PC-9 (cell line): Measurements from ENCODE around the gene CFAP46. TPM values are rescaled to one million over a fixed set of nuclear protein-coding genes. Genes with fewer than 3 reads are reported as not detected.

Experiments used
- BruUV-seq: library from RNA; stranded (reverse); fragments of 400-500 nt; replicated peaks from 2 replicates; lab custom pipeline; 2021; lab: Mats Ljungman, UMichigan
- CTCF ChIA-PET: fragments of 300-600 bp; sonication (Branson Sonifier 250); formaldehyde crosslinking; loops from one replicate; lab custom pipeline; 2022; ENCODE audit warnings: antibody characterized with exemption; lab: Charles Lee
- POLR2A ChIA-PET: fragments of 300-600 bp; sonication (Branson Sonifier 250); formaldehyde crosslinking; loops from one replicate; lab custom pipeline; 2022; ENCODE audit warnings: antibody characterized with exemption; ENCODE audit not compliant: unreplicated experiment; lab: Charles Lee
- DNase-seq, 2 experiments: peaks; one replicate each; pipeline versions ENCODE4 v3.0.0 to v3.0.0-alpha.2; 2015 to 2022; ENCODE audit warnings: mixed read lengths in 1 of 2
- H2AFZ ChIP-seq: fragments of 200-600 bp; sonication (generic); 2 replicates; pipeline ENCODE4 v1.8.1; 2017; ENCODE audit warnings: antibody characterized with exemption
- H3F3A ChIP-seq: fragments of 200-600 bp; sonication (generic); 2 replicates; pipeline ENCODE4 v1.8.1; 2017; ENCODE audit warnings: antibody characterized with exemption, mild to moderate bottlenecking, low read depth; ENCODE audit not compliant: insufficient read depth
- H3K27ac ChIP-seq: fragments of 200-600 bp; sonication (generic); 2 replicates; pipeline ENCODE4 v1.6.1; 2016; ENCODE audit warnings: mixed run types
- H3K27me3 ChIP-seq: fragments of 200-600 bp; sonication (generic); 2 replicates; pipeline ENCODE4 v1.6.1; 2016; ENCODE audit warnings: low read depth, mixed run types; ENCODE audit not compliant: insufficient read depth
- H3K36me3 ChIP-seq: fragments of 200-600 bp; sonication (generic); 2 replicates; pipeline ENCODE4 v1.6.1; 2016; ENCODE audit warnings: low read depth, mixed run types
- H3K4me1 ChIP-seq: fragments of 200-600 bp; sonication (generic); replicated peaks from 2 replicates; pipeline ENCODE4 v1.6.1; 2016; ENCODE audit warnings: mixed run types; ENCODE audit not compliant: insufficient read depth
- H3K4me2 ChIP-seq: fragments of 200-600 bp; sonication (generic); 2 replicates; pipeline ENCODE4 v1.6.1; 2017; ENCODE audit warnings: mixed run types
- H3K4me3 ChIP-seq: fragments of 200-600 bp; sonication (generic); 2 replicates; pipeline ENCODE4 v1.6.1; 2016; ENCODE audit warnings: mixed run types
- H3K79me2 ChIP-seq: fragments of 200-600 bp; sonication (generic); 2 replicates; pipeline ENCODE4 v1.6.1; 2017; ENCODE audit warnings: low read depth, mixed run types
- H3K9me2 ChIP-seq: fragments of 200-600 bp; sonication (generic); 2 replicates; pipeline ENCODE4 v1.8.1; 2017; ENCODE audit warnings: mild to moderate bottlenecking; ENCODE audit not compliant: insufficient read depth
- H3K9me3 ChIP-seq: fragments of 200-600 bp; sonication (generic); 2 replicates; pipeline ENCODE4 v1.8.1; 2016; ENCODE audit warnings: low read depth; ENCODE audit not compliant: insufficient read depth
- H4K20me1 ChIP-seq: fragments of 200-600 bp; sonication (generic); 2 replicates; pipeline ENCODE4 v1.8.1; 2017; ENCODE audit not compliant: insufficient read depth
- EZH2 ChIP-seq: fragments of 200-600 bp; sonication (generic); IDR thresholded peaks from 2 replicates; pipeline ENCODE4 v1.8.0; 2017; ENCODE audit warnings: antibody characterized with exemption, low read depth
- intact Hi-C: fragments of 100-400 bp; cut with micrococcal nuclease; formaldehyde crosslinking; loops from one replicate; pipeline ENCODE4 v1.10.0; 2022; ENCODE audit not compliant: unreplicated experiment
- total RNA-seq: library from RNA; stranded (reverse); gene quantifications from 2 replicates; pipeline ENCODE4 v1.2.3, GENCODE V29; 2021
- TF ChIP-seq, protein P1 (sequence below): fragments of 200-600 bp; sonication (generic); conservative IDR thresholded peaks from 2 replicates; pipeline ENCODE4 v1.6.1; 2017; ENCODE audit warnings: mixed run types, antibody characterized with exemption, mild to moderate bottlenecking, moderate library complexity

The CFAP46 gene
- total RNA-seq, 1 experiment from 2014 or later = not detected

DNA sequence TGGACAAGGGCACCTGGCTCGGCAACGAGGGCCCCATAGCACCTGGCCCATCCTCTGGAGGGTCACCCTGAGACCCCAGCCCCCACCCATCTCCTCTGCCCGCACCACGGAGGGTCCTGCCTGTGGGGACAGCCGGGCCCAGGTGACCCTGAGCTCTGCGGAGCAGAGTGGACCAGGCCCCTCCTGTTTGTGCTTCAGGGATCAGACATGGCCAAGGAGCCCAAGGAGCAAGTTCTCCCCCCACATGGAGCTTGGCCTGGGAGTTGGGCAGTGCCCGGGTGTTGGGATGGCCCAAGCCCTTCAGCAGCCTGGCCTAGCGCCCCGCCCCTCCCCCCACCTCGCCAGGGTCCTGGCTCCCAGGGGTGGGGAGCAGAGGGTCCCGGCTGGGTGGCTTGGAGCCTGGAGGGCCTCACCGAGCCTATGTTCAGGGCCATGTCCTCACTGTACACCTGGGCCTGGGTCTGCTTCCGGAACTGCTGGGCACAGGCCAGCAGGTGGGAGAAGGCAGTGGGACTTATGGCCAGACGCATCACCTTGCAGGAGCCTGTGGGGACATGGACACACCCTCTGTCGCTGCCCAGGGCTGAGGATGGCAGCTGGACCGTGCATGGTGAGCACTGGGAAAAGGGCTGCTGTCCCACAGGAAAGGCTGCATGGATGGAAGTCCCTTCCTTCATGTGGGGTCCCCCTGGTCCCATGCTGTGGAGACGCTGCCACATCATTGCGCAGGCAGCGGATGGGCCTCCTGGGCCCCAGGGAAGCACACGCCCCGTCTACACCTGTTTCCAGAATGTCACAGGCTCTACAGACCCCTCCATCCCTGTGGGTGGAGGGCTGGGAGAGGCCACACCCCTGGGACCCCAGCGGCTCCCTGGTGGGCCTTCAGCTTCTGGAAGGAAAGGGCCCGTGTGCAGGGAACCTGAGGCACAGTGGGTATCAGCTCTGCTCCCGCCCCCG lies 107.2 kb downstream of the CFAP46 start:
- ChIA-PET POLR2A (no interaction called here), CTCF (interaction anchor here (0.6 kb wide), 1 partner anchor 368 kb away, joined by 3 read pairs; no protein-coding TSS in a partner anchor)
- H3K9me2 ChIP-seq = no peaks in the 10 kb centered on the region

DNA sequence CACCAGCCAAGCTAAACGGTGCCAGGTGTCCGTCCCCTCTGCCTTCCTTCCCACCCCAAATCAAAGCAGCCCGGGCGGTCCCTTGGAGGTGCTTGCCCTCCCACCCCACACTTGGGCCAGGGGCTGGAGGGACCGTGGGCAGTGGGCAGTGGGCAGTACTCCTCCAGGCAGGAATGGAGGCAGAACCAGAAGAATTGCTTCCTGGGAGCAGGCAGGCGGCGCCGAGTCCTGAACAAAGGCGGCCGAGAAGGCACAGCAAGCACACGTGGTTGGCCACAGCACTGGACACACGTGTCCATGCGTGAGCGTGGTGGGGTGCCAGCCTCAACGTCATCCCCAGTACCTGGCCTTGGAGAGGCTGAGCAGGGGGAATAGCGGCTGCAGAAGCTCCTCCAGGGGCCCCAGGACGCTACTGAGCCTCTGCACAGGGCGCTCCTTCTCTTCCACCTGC lies 108.0 kb downstream of the CFAP46 start:
- Histone ChIP-seq H3K9me2 (no peaks in the 10 kb centered on the region), H3K27me3 (peaks cover 21% of the 10 kb centered on the region), H3K9me3 (no peaks in the 10 kb centered on the region), H3K36me3 (no peaks in the 10 kb centered on the region), H3F3A (peaks cover 4% of the 10 kb centered on the region; the same call in 1 of the 2 replicates), H3K4me2 (no peak overlapping the region), H3K79me2 (no peaks in the 10 kb centered on the region), H3K27ac (no peak overlapping the region), H4K20me1 (no peaks in the 10 kb centered on the region), H2AFZ (no peak overlapping the region), H3K4me1 (no peaks in the 10 kb centered on the region), H3K4me3 (no peak overlapping the region)
- no TSS peak for BruUV-seq
- intact Hi-C loops = no loop called here
- TF ChIP-seq EZH2 = no peak
- POLR2A ChIA-PET = no interaction called here
- CTCF ChIA-PET = interaction anchor here (0.6 kb wide), 1 partner anchor 367 kb away, joined by 3 read pairs; no protein-coding TSS in a partner anchor
- no peak for DNase-seq

More for the DNA sequence above, 107.2 kb downstream of the CFAP46 start:
- Histone ChIP-seq H3K4me2 (no peak overlapping the region), H3K36me3 (no peaks in the 10 kb centered on the region), H3K4me1 (no peaks in the 10 kb centered on the region), H3K27me3 (peaks cover 21% of the 10 kb centered on the region), H3F3A (peaks cover 4% of the 10 kb centered on the region; the same call in 1 of the 2 replicates), H2AFZ (no peak overlapping the region), H3K4me3 (no peak overlapping the region), H3K9me3 (no peaks in the 10 kb centered on the region), H3K79me2 (no peaks in the 10 kb centered on the region), H3K27ac (no peak overlapping the region), H4K20me1 (no peaks in the 10 kb centered on the region)
- DNase-seq = no peak
- intact Hi-C loops = no loop called here
- BruUV-seq = no TSS peak
- TF ChIP-seq, protein P1, sequence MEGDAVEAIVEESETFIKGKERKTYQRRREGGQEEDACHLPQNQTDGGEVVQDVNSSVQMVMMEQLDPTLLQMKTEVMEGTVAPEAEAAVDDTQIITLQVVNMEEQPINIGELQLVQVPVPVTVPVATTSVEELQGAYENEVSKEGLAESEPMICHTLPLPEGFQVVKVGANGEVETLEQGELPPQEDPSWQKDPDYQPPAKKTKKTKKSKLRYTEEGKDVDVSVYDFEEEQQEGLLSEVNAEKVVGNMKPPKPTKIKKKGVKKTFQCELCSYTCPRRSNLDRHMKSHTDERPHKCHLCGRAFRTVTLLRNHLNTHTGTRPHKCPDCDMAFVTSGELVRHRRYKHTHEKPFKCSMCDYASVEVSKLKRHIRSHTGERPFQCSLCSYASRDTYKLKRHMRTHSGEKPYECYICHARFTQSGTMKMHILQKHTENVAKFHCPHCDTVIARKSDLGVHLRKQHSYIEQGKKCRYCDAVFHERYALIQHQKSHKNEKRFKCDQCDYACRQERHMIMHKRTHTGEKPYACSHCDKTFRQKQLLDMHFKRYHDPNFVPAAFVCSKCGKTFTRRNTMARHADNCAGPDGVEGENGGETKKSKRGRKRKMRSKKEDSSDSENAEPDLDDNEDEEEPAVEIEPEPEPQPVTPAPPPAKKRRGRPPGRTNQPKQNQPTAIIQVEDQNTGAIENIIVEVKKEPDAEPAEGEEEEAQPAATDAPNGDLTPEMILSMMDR = no peak
- TF ChIP-seq EZH2 = no peak

DNA sequence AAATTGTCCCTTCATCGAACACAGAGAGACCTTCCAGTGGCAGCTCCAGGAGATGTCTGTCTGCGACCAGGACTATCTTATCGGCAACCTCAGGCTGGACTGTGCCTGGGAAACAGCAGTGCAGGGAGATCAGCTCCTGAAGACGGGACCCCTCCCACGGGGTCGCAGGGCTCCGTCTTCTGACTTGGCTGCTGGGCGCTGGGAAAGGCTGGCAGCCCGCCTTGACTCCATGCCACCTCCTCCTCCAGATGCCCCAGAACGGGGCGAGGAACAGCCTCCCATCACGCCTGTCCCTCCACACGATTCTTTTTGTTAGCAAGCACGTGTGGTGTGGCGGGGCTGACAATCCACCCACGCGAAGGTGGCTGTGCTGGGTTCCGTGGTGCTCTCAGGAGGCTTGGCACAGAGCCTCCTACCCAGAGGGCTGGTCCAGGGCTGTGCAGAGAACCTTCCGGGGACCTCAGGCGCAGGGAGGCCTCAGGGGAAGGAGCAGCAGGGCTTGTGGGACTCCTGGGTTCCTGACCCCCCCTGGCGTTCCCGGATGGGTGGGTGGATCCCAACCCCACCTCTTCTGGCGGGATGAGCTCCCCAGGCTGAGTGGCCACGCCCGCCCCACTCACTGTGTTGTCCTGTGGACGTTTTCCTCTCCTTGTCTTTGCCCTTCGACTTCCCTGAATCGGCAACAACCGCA lies 108.8 kb downstream of the CFAP46 start:
- POLR2A ChIA-PET = no interaction called here
- BruUV-seq = no TSS peak
- intact Hi-C loops = no loop called here

More for the DNA sequence above, 108.8 kb downstream of the CFAP46 start:
- no peaks in the 10 kb centered on the region for H3K79me2 ChIP-seq
- H3F3A ChIP-seq = peaks cover 4% of the 10 kb centered on the region; the same call in 1 of the 2 replicates
- no peaks in the 10 kb centered on the region for H3K9me3 ChIP-seq
- DNase-seq = no peak
- no peaks in the 10 kb centered on the region for H3K9me2 ChIP-seq
- H3K4me1 ChIP-seq = no peaks in the 10 kb centered on the region
- H3K4me2 ChIP-seq = no peak overlapping the region
- no peak overlapping the region for H2AFZ ChIP-seq
- H3K27ac ChIP-seq = no peak overlapping the region
- H3K27me3 ChIP-seq = peaks cover 26% of the 10 kb centered on the region
- no peaks in the 10 kb centered on the region for H3K36me3 ChIP-seq
- no peaks in the 10 kb centered on the region for H4K20me1 ChIP-seq
- CTCF ChIA-PET = no interaction called here
- TF ChIP-seq, protein P1 = no peak
- no peak for TF ChIP-seq EZH2
- H3K4me3 ChIP-seq = no peak overlapping the region
